Endothelial cell of umbilical vein (primary cell): Measurements from ENCODE around the gene SLC1A1. TPM values are rescaled to one million over a fixed set of nuclear protein-coding genes. Genes with fewer than 3 reads are reported as not detected.

ENCODE experiments used
- BruUV-seq: library from RNA; stranded (reverse); fragments of 400-500 nt; replicated peaks from 2 replicates; lab custom pipeline; 2021; lab: Mats Ljungman, UMichigan
- CTCF ChIA-PET: fragments of 300-600, 350-600 bp; sonication (Branson Sonifier 250); formaldehyde crosslinking; loops from one replicate; lab custom pipeline; 2021; ENCODE audit warnings: antibody characterized with exemption, inconsistent platforms; lab: Charles Lee
- POLR2A ChIA-PET: fragments of 300-600, 350-600 bp; sonication (Branson Sonifier 250); formaldehyde crosslinking; loops from one replicate; lab custom pipeline; 2021; ENCODE audit warnings: antibody characterized with exemption, inconsistent platforms; lab: Charles Lee
- DNase-seq: peaks from one replicate; pipeline ENCODE4 v3.0.0-alpha.2; 2011; ENCODE audit warnings: low read depth, low spot score
- FAIRE-seq: peaks from 2 replicates; lab custom pipeline; 2011; peaks lifted over from hg19 to GRCh38; lab: Jason Lieb, UNC
- H2AFZ ChIP-seq: 2 replicates; pipeline ENCODE4 v1.6.0; 2012; ENCODE audit warnings: low read depth, low read length, control low read depth, inconsistent platforms
- H3K27ac ChIP-seq: 2 replicates; pipeline ENCODE4 v1.5.1; 2011; ENCODE audit warnings: low read depth, mild to moderate bottlenecking, control low read depth, low read length, moderate library complexity; ENCODE audit not compliant: insufficient read depth
- H3K27me3 ChIP-seq, 2 experiments: 2 replicates each; pipeline versions ENCODE4 v1.6.0 to v1.6.1; 2011; ENCODE audit warnings: low read length in 2 of 2, mixed read lengths in 1 of 2; ENCODE audit not compliant: control insufficient read depth in 2 of 2, insufficient read depth in 2 of 2
- H3K36me3 ChIP-seq, 2 experiments: 2 replicates in 1 of 2; 3 replicates in 1 of 2; pipeline ENCODE4 v1.5.1; 2011; ENCODE audit warnings: low read length in 2 of 2, mild to moderate bottlenecking in 1 of 2, moderate library complexity in 1 of 2; ENCODE audit not compliant: control insufficient read depth in 2 of 2, insufficient read depth in 2 of 2; ENCODE audit errors: extremely low read depth in 1 of 2
- H3K4me1 ChIP-seq: 3 replicates; pipeline ENCODE4 v1.5.1; 2011; ENCODE audit warnings: mild to moderate bottlenecking, low read length; ENCODE audit not compliant: control insufficient read depth, insufficient read depth; ENCODE audit errors: extremely low read depth
- H3K4me2 ChIP-seq: 2 replicates; pipeline ENCODE4 v1.6.1; 2011; ENCODE audit warnings: low read length, control low read depth, mixed read lengths; ENCODE audit not compliant: insufficient read depth
- H3K4me3 ChIP-seq, 3 experiments: fragments of 200-600 bp in 1 of 3; sonication (generic), shearing (Covaris generic) in 1 of 3; replicated peaks in 1 of 3; 2 replicates each; pipeline ENCODE4 v1.5.1; 2011 to 2016; ENCODE audit warnings: control low read depth in 3 of 3, low read length in 3 of 3, mild to moderate bottlenecking in 2 of 3, inconsistent platforms in 1 of 3, low read depth in 1 of 3, moderate library complexity in 1 of 3; ENCODE audit not compliant: insufficient read depth in 1 of 3
- H3K79me2 ChIP-seq: 2 replicates; pipeline ENCODE4 v1.6.0; 2012; ENCODE audit warnings: low read length, inconsistent platforms; ENCODE audit not compliant: control insufficient read depth, insufficient read depth
- H3K9ac ChIP-seq: replicated peaks from 2 replicates; pipeline ENCODE3; 2011; ENCODE audit warnings: low read length, control low read depth; ENCODE audit not compliant: insufficient read depth; ENCODE audit errors: extremely low read depth
- H3K9me1 ChIP-seq: replicated peaks from 3 replicates; pipeline ENCODE4 v1.6.0; 2011; ENCODE audit warnings: mild to moderate bottlenecking, low read length; ENCODE audit not compliant: control insufficient read depth, insufficient read depth; ENCODE audit errors: extremely low read depth
- H3K9me3 ChIP-seq: replicated peaks from 2 replicates; pipeline ENCODE4 v1.5.1; 2012; ENCODE audit warnings: low read length, inconsistent platforms; ENCODE audit not compliant: control insufficient read depth, insufficient read depth
- H4K20me1 ChIP-seq: replicated peaks from 2 replicates; pipeline ENCODE3; 2011; ENCODE audit warnings: mild to moderate bottlenecking, low read length; ENCODE audit not compliant: control insufficient read depth, insufficient read depth; ENCODE audit errors: extremely low read depth
- EZH2 ChIP-seq: IDR thresholded peaks from 2 replicates; pipeline ENCODE4 v1.6.1; 2012; ENCODE audit warnings: borderline replicate concordance, low read depth, mild to moderate bottlenecking, moderate library complexity, low read length, inconsistent platforms; ENCODE audit not compliant: severe bottlenecking
- FOS ChIP-seq: IDR thresholded peaks from 2 replicates; pipeline ENCODE4 v1.6.1; 2011; ENCODE audit warnings: mild to moderate bottlenecking, low read length, moderate library complexity, borderline replicate concordance; ENCODE audit not compliant: insufficient read depth
- GATA2 ChIP-seq: IDR thresholded peaks from 2 replicates; pipeline ENCODE4 v1.7.0; 2011; ENCODE audit warnings: low read depth, mild to moderate bottlenecking, moderate library complexity, mixed read lengths, low read length; ENCODE audit not compliant: insufficient read length, insufficient read depth
- JUN ChIP-seq: IDR thresholded peaks from 2 replicates; pipeline ENCODE4 v1.6.1; 2011; ENCODE audit warnings: borderline replicate concordance, low read depth; ENCODE audit not compliant: insufficient read length, insufficient read depth
- MYC ChIP-seq: IDR thresholded peaks from one replicate; pipeline ENCODE4 v1.6.1; 2011; ENCODE audit warnings: mild to moderate bottlenecking, low read depth, low read length
- POLR2A ChIP-seq: IDR thresholded peaks from 2 replicates; pipeline ENCODE4 v1.6.1; 2012; ENCODE audit warnings: low read depth, mild to moderate bottlenecking, control low read depth, low read length
- POLR2AphosphoS5 ChIP-seq: IDR thresholded peaks from 2 replicates; pipeline ENCODE4 v1.6.1; 2012; ENCODE audit warnings: low read depth, mild to moderate bottlenecking, control low read depth, low read length, moderate library complexity; ENCODE audit not compliant: insufficient read depth
- dilution Hi-C: fragments of 300-500 bp; cut with MboI; formaldehyde crosslinking; loops from one replicate; pipeline ENCODE4 v1.15.0; 2019; ENCODE audit warnings: low sequenced_read_pairs; ENCODE audit not compliant: extremely low pct_ligation_motif_present
- intact Hi-C: fragments of 100-400 bp; cut with micrococcal nuclease; formaldehyde crosslinking; loops from one replicate; pipeline ENCODE4 v1.10.0; 2022
- polyA plus RNA-seq, 4 experiments: library from polyadenylated mRNA; depleted of rRNA in 3 of 4; stranded (reverse) in 3 of 4; unstranded in 1 of 4; fragments of >200 nt; gene quantifications; 2 replicates each; pipeline versions ENCODE4 v1.2.1 to v1.2.3, GENCODE V29; 2011 to 2012; ENCODE audit warnings: missing spikeins in 1 of 4
- total RNA-seq: library from RNA; stranded (reverse); gene quantifications from 2 replicates; pipeline ENCODE4 v1.2.3, GENCODE V29; 2021
- TF ChIP-seq, protein P1 (sequence below), 2 donors: IDR thresholded peaks; 1 replicate in 1 of 2; 2 replicates in 1 of 2; pipeline ENCODE4 v1.5.1; 2011; ENCODE audit warnings: low read length in 2 of 2, mild to moderate bottlenecking in 2 of 2, moderate library complexity in 2 of 2, control low read depth in 1 of 2, inconsistent platforms in 1 of 2, low read depth in 1 of 2; ENCODE audit not compliant: insufficient read depth in 1 of 2; ENCODE audit errors: extremely low read depth in 1 of 2
- TF ChIP-seq, protein P2 (sequence below): IDR thresholded peaks from 2 replicates; pipeline ENCODE4 v1.6.1; 2011; ENCODE audit not compliant: insufficient read depth, insufficient read length

Gene SLC1A1
- total and polyA plus RNA-seq, 2 donors (not counting 3 experiments of a cell fraction or from before 2014, with no cell fraction given): 5.8 to 8.3 TPM

DNA sequence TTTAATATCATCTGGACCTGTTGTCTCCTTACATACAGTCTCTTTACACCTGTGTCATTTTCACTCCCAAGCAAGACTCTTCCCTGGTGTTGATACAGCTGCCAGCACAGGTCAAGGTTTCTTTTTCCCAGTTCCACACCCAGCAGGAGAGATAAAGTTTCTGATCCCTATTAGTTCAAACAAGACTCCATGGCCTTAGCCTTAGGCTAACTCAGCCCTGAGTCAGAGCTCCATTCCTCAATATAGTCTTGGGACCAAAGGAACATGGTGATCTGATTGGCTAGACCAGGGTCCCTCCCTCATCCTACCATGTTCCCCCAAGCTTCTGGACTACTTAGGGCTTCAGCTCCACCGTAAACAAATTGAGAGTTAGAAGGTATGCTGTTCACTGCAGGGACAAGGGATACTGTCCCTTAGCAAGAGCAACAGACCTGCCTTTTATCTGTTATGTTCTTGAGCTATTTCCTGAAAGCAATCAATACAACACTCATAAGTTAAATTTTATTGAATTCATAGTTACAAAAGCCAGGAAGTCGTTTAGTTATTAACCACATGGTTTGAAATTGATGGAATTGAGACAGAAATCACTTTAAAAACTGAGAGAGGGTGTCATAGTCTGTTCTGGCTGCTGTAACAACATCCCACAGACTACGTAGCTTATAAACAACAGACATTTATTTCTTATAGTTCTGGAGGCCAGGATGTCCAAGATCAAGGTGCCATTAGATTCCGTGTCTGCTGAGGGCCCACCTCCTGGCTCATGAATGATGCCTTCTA is 20.5 kb downstream of the SLC1A1 start:
- H3K4me2 ChIP-seq: no peak overlapping the region
- dilution Hi-C loops: no loop called here
- CTCF ChIA-PET: interaction anchor here (1.0 to 1.1 kb wide), 2 partner anchors 13 to 27 kb away, joined by 3 read pairs; no protein-coding TSS in a partner anchor
- intact Hi-C loops: no loop called here
- no TSS peak for BruUV-seq
- H3K36me3 ChIP-seq: no peaks in the 10 kb centered on the region
- H3K27me3 ChIP-seq: no peaks in the 10 kb centered on the region
- no peak overlapping the region for H2AFZ ChIP-seq
- H3K9me3 ChIP-seq: no peaks in the 10 kb centered on the region
- no peaks in the 10 kb centered on the region for H4K20me1 ChIP-seq
- POLR2A ChIA-PET: no interaction called here
- no peaks in the 10 kb centered on the region for H3K9me1 ChIP-seq
- DNase-seq: no peak
- TF ChIP-seq POLR2A: no peak
- TF ChIP-seq JUN: no peak
- no peak for TF ChIP-seq EZH2
- TF ChIP-seq MYC: no peak
- TF ChIP-seq FOS: no peak
- TF ChIP-seq, protein P1, sequence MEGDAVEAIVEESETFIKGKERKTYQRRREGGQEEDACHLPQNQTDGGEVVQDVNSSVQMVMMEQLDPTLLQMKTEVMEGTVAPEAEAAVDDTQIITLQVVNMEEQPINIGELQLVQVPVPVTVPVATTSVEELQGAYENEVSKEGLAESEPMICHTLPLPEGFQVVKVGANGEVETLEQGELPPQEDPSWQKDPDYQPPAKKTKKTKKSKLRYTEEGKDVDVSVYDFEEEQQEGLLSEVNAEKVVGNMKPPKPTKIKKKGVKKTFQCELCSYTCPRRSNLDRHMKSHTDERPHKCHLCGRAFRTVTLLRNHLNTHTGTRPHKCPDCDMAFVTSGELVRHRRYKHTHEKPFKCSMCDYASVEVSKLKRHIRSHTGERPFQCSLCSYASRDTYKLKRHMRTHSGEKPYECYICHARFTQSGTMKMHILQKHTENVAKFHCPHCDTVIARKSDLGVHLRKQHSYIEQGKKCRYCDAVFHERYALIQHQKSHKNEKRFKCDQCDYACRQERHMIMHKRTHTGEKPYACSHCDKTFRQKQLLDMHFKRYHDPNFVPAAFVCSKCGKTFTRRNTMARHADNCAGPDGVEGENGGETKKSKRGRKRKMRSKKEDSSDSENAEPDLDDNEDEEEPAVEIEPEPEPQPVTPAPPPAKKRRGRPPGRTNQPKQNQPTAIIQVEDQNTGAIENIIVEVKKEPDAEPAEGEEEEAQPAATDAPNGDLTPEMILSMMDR (IDR thresholded peaks at IDR 0.05; ENCODE audit: extremely low read depth in 1 of 2, insufficient read depth in 1 of 2, low read depth in 1 of 2, low read length in 2 of 2): no peak
- TF ChIP-seq, protein P2, sequence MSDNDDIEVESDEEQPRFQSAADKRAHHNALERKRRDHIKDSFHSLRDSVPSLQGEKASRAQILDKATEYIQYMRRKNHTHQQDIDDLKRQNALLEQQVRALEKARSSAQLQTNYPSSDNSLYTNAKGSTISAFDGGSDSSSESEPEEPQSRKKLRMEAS: no peak
- no peak for TF ChIP-seq POLR2AphosphoS5
- TF ChIP-seq GATA2: no peak
- H3K4me1 ChIP-seq: no peaks in the 10 kb centered on the region
- no peak overlapping the region for H3K9ac ChIP-seq
- no peak overlapping the region for H3K4me3 ChIP-seq
- H3K27ac ChIP-seq: no peak overlapping the region
- no peaks in the 10 kb centered on the region for H3K79me2 ChIP-seq
- peak; percentile 38 for FAIRE-seq
